GM18507 (cell line): ENCODE measurements around the gene ALKBH5.

Experiments
- DNase-seq: peaks from one replicate; pipeline ENCODE4 v3.0.0; 2011; ENCODE audit warnings: low read depth; ENCODE audit not compliant: insufficient read length; ENCODE audit errors: extremely low spot score
- FAIRE-seq: peaks from 2 replicates; lab custom pipeline; 2011; peaks lifted over from hg19 to GRCh38; lab: Jason Lieb, UNC

ALKBH5 gene

DNA sequence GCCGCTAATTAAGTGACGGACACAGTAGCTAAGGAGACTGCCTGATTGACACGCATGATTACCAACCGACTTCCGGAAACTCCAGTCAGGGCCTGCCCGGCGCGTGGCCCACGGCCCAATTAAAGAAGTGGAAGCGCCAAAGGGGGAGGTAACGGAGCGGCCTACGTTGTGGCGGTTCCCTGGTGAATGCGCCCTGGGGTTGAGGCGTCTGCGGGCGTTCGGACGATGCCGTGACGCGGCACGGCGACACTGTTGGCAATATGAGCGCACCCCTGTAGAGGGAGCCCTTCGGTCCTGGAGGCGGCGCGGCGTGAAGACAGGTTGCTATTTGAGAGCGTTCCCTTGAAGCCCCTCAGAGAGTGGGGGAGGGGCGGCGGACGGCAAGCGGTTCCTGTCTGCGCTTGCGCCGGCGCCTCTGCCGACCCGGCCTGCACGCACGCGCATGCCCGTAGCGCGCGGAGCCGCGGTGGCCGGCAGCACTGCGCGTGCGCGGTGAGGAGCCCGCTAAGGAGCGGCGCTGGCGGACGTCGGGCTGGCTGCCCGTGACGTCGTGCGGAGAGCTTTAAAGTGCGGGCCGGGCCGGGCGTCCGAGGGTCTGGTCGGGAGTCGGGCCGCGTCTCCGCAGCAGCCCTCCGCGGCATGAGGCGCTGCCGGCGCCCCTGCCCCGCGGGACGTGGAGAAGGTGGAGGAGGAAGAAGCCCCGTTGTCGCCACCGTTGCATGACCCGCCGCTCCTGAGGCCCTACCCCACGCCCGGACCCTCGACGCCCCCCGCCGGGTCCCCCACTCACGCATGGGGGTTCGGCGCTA lies at the start of gene ALKBH5:
TSS of gene ALKBH5 (plus strand) at position 495 of the 809 bp plus-strand sequence. CDS start 416 bp downstream, outside the sequence.
- DNase-seq (peak; percentile 95), FAIRE-seq (peak; percentile 98)

- DNase-seq (no peak), FAIRE-seq (no peak)
These were observed 47.3 kb upstream of the ALKBH5 start for GRCh38 chr17:18136357-18136756.

- DNase-seq = no peak
- no peak for FAIRE-seq
These were observed 45.4 kb upstream of the ALKBH5 start for GRCh38 chr17:18138065-18138749.

DNA sequence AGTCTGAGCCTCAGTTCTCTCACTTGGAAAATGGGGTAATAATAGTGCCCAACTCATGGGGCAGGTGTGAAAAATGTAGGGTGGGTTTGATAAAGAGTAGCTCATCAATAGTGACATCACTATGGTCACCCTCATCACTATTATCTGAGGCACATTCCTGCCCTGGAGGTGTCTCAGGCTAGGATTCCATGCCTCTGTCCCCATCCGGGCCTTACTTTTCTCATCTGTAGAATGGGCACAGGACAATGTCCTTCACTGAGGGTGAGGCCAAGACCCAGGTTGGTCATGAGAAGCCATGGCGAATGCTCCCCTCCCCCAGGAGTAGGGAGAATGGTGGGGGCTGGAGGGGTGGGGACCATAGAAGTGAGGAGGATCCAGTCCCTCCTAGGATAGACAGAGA lies 44.5 kb upstream of the ALKBH5 start:
- DNase-seq (no peak), FAIRE-seq (no peak)

DNA sequence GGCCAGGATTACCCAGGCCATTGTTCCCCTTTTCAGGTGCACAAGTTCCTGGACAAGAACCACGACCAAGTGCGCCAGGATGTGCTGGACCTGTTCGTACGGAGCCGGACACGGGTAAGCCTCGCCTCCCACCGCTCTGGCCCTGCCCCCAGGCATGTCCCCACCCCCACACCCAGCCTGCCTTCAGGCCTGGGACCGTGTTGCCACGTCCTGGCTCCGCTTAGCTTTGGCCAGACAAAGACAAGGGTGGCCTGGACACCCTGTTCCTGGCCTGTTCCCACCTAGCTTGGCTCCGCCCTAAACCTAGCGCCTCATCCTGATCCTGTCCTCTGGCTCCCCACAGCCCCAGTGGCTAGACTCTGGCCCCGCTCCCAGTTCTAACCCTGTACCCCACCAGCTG lies 44.1 kb upstream of the ALKBH5 start:
- FAIRE-seq (no peak), DNase-seq (no peak)

GRCh38 chr17:18139949-18140348 lies 43.7 kb upstream of the ALKBH5 start:
- DNase-seq (no peak), FAIRE-seq (no peak)

DNA sequence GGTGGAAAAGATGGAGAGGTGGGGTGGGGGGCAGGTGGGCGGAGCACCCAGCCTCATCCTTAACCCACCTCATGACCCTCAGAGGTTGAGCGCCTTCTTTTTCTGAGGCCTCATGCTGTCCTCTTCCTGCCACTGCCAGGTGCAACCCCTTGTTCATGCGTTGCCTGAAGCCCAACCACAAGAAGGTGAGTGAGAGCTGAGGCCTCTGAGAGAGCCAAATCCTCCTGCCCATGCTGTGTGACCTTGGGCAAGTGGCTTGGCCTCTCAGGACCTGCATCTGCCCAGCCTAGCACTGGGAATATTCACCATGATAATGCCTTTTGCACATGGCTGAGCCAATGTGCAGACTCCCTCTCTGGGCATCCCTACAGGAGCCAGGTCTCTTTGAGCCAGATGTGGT lies 43.0 kb upstream of the ALKBH5 start:
- no peak for DNase-seq
- no peak for FAIRE-seq

DNA sequence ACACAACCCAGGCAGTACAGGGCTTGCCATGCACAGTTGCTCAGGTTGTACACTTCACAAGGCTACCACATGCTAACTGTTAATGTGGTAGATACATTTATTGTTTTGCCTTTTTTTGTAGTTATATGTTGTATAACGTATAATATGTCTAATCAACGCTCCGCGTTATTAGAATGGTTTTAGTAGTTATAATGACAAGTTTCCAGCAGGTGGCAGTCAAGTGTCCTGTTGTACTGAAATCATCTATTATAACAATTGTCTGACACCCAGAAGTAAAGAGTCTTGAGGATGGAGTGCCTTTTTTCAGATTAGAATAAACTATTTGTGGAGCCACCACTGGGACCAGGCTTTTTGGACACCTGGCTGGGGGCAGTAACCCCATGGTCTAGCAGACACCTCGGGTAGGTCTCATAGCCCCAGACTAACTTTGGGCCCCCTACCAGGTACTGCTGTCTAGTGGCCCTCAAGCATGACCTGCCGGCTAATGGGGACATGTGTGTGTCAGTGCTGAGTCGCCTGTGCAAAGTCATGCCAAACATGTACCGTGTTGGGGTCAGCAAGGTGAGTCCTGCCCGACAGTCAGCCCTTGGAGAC lies 42.3 kb upstream of the ALKBH5 start:
- FAIRE-seq = peak; percentile 82
- DNase-seq = peak; percentile 28

DNA sequence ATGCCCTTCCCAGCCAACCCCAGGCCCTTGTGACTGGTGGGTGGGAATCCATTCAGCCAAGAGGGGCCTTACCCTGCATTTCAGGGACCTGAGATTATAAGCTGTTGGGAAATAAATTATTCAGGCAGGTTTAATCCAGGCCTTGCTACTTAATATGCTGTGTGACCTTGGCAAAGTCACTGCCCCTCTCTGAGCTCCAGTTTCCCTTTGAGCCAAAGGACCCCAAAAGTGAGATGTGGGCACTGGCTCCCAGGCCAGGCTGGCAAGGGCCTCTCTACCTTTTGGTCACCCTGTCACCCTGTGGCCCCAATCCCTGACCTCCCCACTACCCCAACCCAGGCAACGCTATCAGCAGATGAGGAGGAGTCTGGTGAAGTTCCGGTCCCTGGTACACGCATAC lies 41.2 kb upstream of the ALKBH5 start:
- FAIRE-seq = no peak
- no peak for DNase-seq

DNA sequence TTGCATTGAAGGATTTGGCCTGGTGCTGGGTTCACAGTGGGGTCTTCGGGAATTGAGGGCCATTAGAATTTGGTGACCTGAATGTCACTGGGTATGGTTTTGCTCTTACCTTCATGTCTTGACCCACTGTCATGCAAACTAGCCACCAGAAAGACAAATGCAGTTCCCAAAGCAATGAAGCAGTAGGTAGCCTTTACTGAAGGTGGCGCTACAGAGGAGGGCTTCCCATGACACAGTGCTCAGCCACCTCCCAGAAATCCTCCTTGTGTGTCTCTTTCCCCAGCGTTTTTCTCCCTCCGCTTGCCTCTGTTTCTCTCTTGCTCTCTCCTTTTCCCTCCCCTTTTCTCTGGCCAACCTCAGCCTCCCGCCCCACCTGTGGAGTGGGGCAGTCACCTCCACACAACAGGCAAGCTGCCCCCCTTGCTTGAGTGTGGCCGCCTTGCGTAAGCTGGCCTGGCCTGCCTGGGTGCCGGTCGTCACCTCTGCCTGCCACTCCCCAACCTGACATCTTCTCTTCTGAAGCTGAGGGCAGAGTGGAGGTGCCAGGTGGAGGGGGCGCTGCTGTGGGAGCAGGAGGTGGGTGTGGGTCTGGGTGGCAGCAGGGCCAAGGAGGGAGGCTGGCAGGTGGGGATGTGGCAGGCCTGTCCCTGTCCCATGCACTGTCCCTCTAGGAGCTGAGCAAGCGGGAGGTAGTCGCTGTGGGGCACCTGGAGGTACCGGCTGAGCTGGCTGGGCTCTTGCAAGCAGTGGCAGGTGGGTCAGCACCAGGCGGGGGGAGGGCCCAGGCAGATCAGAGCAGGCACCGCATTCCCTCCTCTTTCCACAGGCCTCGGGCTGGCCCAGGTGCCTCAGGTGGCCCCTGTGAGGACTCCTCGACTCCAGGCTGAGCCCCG lies 40.3 kb upstream of the ALKBH5 start:
- DNase-seq (no peak), FAIRE-seq (no peak)

GRCh38 chr17:18144261-18144660 lies 39.4 kb upstream of the ALKBH5 start:
- DNase-seq (no peak), FAIRE-seq (no peak)

DNA sequence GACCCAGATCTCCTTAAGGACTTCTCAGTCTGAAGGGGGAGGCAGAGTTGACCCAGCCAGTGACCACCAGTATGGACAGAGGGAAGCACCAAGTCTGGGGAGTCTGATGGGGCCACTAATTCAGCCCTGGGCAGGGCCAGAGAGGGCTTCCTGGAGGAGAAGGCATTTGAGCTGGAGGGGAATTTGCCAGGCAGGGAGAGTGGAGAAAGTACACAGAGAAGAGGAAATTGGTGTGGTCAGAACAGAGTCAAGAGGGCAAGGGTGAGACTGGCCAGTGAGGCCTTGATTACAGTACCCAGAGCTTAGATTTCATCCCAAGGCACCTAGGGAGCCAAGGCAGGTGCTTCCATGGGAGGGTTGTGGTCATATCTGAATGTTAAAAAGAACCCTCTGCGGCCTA lies 38.8 kb upstream of the ALKBH5 start:
- FAIRE-seq = no peak
- DNase-seq = no peak

- FAIRE-seq (no peak), DNase-seq (no peak)
These were observed 37.8 kb upstream of the ALKBH5 start for GRCh38 chr17:18145811-18146210.

DNA sequence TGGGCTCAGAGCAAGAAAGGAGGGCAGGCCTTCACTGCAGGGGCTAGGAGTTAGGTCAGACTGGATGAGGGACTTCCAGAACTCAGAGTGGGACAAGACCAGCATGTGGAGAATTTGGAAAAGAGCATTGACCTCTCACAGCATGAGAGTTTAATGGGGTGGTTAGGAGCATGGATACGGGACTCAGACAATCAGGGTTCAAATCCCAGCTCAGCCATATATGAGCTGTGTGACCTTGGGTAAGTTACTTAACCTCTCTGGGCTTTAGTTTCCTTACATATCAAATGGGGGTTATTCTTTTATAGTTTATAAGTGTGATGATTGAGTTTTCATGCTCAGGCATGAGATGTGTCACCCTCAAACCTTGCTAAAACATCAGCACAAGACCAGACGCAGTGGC lies 37.4 kb upstream of the ALKBH5 start:
- FAIRE-seq (no peak), DNase-seq (no peak)

- no peak for DNase-seq
- FAIRE-seq = no peak
These were observed 36.6 kb upstream of the ALKBH5 start for GRCh38 chr17:18146980-18147379.

GRCh38 chr17:18148586-18148985 lies 35.0 kb upstream of the ALKBH5 start:
- DNase-seq = no peak

DNA sequence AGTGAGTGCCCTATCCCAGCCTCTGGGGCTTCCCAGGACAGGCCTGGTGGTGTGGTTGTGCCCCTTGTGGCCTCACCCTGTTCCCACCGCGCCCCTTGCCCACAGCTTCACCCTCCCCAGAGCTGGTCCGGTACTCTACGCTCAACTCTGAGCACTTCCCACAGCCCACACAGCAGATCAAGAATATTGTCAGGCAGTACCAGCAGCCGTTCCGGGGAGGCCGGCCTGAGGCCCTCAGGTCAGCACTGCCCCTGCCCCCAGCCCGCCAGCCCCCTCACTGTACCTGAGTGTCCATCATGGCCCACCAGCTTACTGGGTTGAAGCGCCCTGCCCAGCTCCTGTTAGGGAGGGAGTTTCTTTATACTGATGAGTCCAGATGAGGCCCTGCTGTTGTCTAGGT lies 32.3 kb upstream of the ALKBH5 start:
- no peak for DNase-seq
- FAIRE-seq = no peak

More at GRCh38 chr17:18148586-18148985, 35.0 kb upstream of the ALKBH5 start:
- FAIRE-seq = no peak

DNA sequence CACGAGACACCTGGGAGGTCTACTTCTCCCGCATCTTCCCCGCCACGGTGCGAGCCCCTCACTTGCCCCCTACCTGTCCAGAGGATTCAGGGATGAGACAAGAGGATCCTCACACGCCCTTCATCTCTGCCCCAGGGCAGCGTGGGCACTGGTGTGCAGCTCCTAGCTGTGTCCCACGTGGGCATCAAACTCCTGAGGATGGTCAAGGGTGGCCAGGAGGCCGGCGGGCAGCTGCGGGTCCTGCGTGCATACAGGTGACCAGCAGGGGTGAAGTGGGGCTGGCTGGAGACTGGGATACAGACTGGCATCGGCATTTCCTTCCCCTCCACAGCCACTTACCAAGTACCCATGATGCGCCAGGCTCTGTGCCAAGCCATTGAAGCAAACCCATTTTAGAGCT lies 28.4 kb upstream of the ALKBH5 start:
- no peak for DNase-seq
- FAIRE-seq = no peak

GRCh38 chr17:18156171-18156975 lies 27.3 kb upstream of the ALKBH5 start:
- no peak for FAIRE-seq
- DNase-seq = no peak
